ENCODE results near the gene ZBTB46. TPM values are rescaled to one million over a fixed set of nuclear protein-coding genes. Genes with fewer than 3 reads are reported as not detected.
"Not testable (repeated sequence)": the region's sequence is repeated elsewhere in the genome, so short reads cannot be mapped to it uniquely, and the experiment has no call there.

Gene ZBTB46
- total RNA-seq, 1 experiment from 2014 or later: 1.0 TPM

- no peak for DNase-seq (ENCODE audit: low read depth, low spot score)
- in situ Hi-C loops (cut with HindIII; ENCODE audit: low pct_unique_long_range_greater_than_20kb, low sequenced_read_pairs): no loop called here
These were observed 30.4 kb upstream of the ZBTB46 start, which contains the start of gene ABHD16B for GRCh38 chr20:63861365-63861934. ABHD16B (plus strand) TSS chr20:63861498; CDS start chr20:63861541, 43 bp downstream.

GRCh38 chr20:63860325-63861051 is 29.4 kb upstream of the ZBTB46 start:
- in situ Hi-C loops (cut with HindIII; ENCODE audit: low pct_unique_long_range_greater_than_20kb, low sequenced_read_pairs): no loop called here
- DNase-seq (ENCODE audit: low read depth, low spot score): no peak

GRCh38 chr20:63859166-63859699 is 28.2 kb upstream of the ZBTB46 start:
- no peak for DNase-seq (ENCODE audit: low read depth, low spot score)
- in situ Hi-C loops (cut with HindIII; ENCODE audit: low pct_unique_long_range_greater_than_20kb, low sequenced_read_pairs): no loop called here

GRCh38 chr20:63858393-63859165 is 27.5 kb upstream of the ZBTB46 start:
- DNase-seq (ENCODE audit: low read depth, low spot score): peak; percentile 22
- in situ Hi-C loops (cut with HindIII; ENCODE audit: low pct_unique_long_range_greater_than_20kb, low sequenced_read_pairs): no loop called here

- no peak for DNase-seq (ENCODE audit: low read depth, low spot score)
- in situ Hi-C loops (cut with HindIII; ENCODE audit: low pct_unique_long_range_greater_than_20kb, low sequenced_read_pairs): no loop called here
These were observed 26.8 kb upstream of the ZBTB46 start for GRCh38 chr20:63857764-63858392.

GRCh38 chr20:63856098-63856511 is 25.0 kb upstream of the ZBTB46 start:
- no peak for DNase-seq (ENCODE audit: low read depth, low spot score)
- in situ Hi-C loops (cut with HindIII; ENCODE audit: low pct_unique_long_range_greater_than_20kb, low sequenced_read_pairs): no loop called here

GRCh38 chr20:63855363-63856097 is 24.5 kb upstream of the ZBTB46 start:
- no peak for DNase-seq (ENCODE audit: low read depth, low spot score)
- in situ Hi-C loops (cut with HindIII; ENCODE audit: low pct_unique_long_range_greater_than_20kb, low sequenced_read_pairs): no loop called here

GRCh38 chr20:63854766-63855362 is 23.8 kb upstream of the ZBTB46 start:
- in situ Hi-C loops (cut with HindIII; ENCODE audit: low pct_unique_long_range_greater_than_20kb, low sequenced_read_pairs): no loop called here
- no peak for DNase-seq (ENCODE audit: low read depth, low spot score)

GRCh38 chr20:63854069-63854765 is 23.2 kb upstream of the ZBTB46 start:
- DNase-seq (ENCODE audit: low read depth, low spot score): no peak
- in situ Hi-C loops (cut with HindIII; ENCODE audit: low pct_unique_long_range_greater_than_20kb, low sequenced_read_pairs): no loop called here

- in situ Hi-C loops (cut with HindIII; ENCODE audit: low pct_unique_long_range_greater_than_20kb, low sequenced_read_pairs); DNase-seq (ENCODE audit: low read depth, low spot score): not testable (repeated sequence)
These were observed 22.6 kb upstream of the ZBTB46 start for GRCh38 chr20:63853733-63854068.

GRCh38 chr20:63851548-63851943 is 20.5 kb upstream of the ZBTB46 start:
- DNase-seq (ENCODE audit: low read depth, low spot score); in situ Hi-C loops (cut with HindIII; ENCODE audit: low pct_unique_long_range_greater_than_20kb, low sequenced_read_pairs): not testable (repeated sequence)

GRCh38 chr20:63850689-63851547 is 19.9 kb upstream of the ZBTB46 start:
- no peak for DNase-seq (ENCODE audit: low read depth, low spot score)
- in situ Hi-C loops (cut with HindIII; ENCODE audit: low pct_unique_long_range_greater_than_20kb, low sequenced_read_pairs): no loop called here

- no peak for DNase-seq (ENCODE audit: low read depth, low spot score)
- in situ Hi-C loops (cut with HindIII; ENCODE audit: low pct_unique_long_range_greater_than_20kb, low sequenced_read_pairs): no loop called here
These were observed 17.2 kb upstream of the ZBTB46 start for GRCh38 chr20:63848003-63848911.

GRCh38 chr20:63847237-63848002 is 16.4 kb upstream of the ZBTB46 start:
- in situ Hi-C loops (cut with HindIII; ENCODE audit: low pct_unique_long_range_greater_than_20kb, low sequenced_read_pairs): no loop called here
- DNase-seq (ENCODE audit: low read depth, low spot score): no peak

Data from SK-MEL-5 (cell line).